ENCODE results near the gene PARPBP.
"Not testable (repeated sequence)": the region's sequence is repeated elsewhere in the genome, so short reads cannot be mapped to it uniquely, and the experiment has no call there.

PARPBP gene

GRCh38 chr12:102119674-102120563, at the start of gene PARPBP, which contains the start of gene NUP37:
PARPBP (plus strand) TSS chr12:102120183; CDS start chr12:102123889, 3,706 bp downstream.
NUP37 (minus strand) TSS chr12:102120114; CDS start chr12:102118518, 1,596 bp downstream.
- TF ChIP-seq CTCF (IDR thresholded peaks at IDR 0.05; ENCODE audit: low read depth, low read length): no peak
- H3K4me3 ChIP-seq (replicated peaks in 1 of 2; ENCODE audit: low read depth in 2 of 2, low read length in 2 of 2): peak within 1 kb of the TSS; percentile 71 to 81
- DNase-seq (ENCODE audit: low read depth in 2 of 2): peak; percentile 85 to 88

GRCh38 chr12:102072092-102072491, 47.9 kb upstream of the PARPBP start:
- H3K4me3 ChIP-seq (replicated peaks in 1 of 2; ENCODE audit: low read depth in 2 of 2, low read length in 2 of 2); DNase-seq (ENCODE audit: low read depth in 2 of 2): not testable (repeated sequence)

GRCh38 chr12:102080842-102081241, 39.1 kb upstream of the PARPBP start:
- TF ChIP-seq CTCF (IDR thresholded peaks at IDR 0.05; ENCODE audit: low read depth, low read length): no peak
- H3K4me3 ChIP-seq (replicated peaks in 1 of 2; ENCODE audit: low read depth in 2 of 2, low read length in 2 of 2): no peak overlapping the region
- DNase-seq (ENCODE audit: low read depth in 2 of 2): no peak

- DNase-seq (ENCODE audit: low read depth in 2 of 2); H3K4me3 ChIP-seq (replicated peaks in 1 of 2; ENCODE audit: low read depth in 2 of 2, low read length in 2 of 2): not testable (repeated sequence)
Measured at GRCh38 chr12:102089228-102089835, 30.7 kb upstream of the PARPBP start.

- DNase-seq (ENCODE audit: low read depth in 2 of 2): peak; percentile 35 to 45
- no peak for TF ChIP-seq CTCF (IDR thresholded peaks at IDR 0.05; ENCODE audit: low read depth, low read length)
- H3K4me3 ChIP-seq (replicated peaks in 1 of 2; ENCODE audit: low read depth in 2 of 2, low read length in 2 of 2): no peak overlapping the region
Measured at GRCh38 chr12:102093319-102093718, 26.7 kb upstream of the PARPBP start.

GRCh38 chr12:102095677-102096263, 24.2 kb upstream of the PARPBP start:
- peak; percentile 49 to 65 for DNase-seq (ENCODE audit: low read depth in 2 of 2)
- no peak overlapping the region for H3K4me3 ChIP-seq (replicated peaks in 1 of 2; ENCODE audit: low read depth in 2 of 2, low read length in 2 of 2)
- peak; percentile 41 for TF ChIP-seq CTCF (IDR thresholded peaks at IDR 0.05; ENCODE audit: low read depth, low read length)

GRCh38 chr12:102096855-102097254, 23.1 kb upstream of the PARPBP start:
- no peak overlapping the region for H3K4me3 ChIP-seq (replicated peaks in 1 of 2; ENCODE audit: low read depth in 2 of 2, low read length in 2 of 2)
- no peak for DNase-seq (ENCODE audit: low read depth in 2 of 2)
- TF ChIP-seq CTCF (IDR thresholded peaks at IDR 0.05; ENCODE audit: low read depth, low read length): no peak
